HCT116 (cell line): Measurements from ENCODE around the gene ABHD14A. TPM values are rescaled to one million over a fixed set of nuclear protein-coding genes. Genes with fewer than 3 reads are reported as not detected.

Experiments used
- ATAC-seq: fragments of 200-7000 bp; cut with Tn5 transposase; 2 replicates; pipeline ENCODE4 v1.9.1; 2020; ENCODE audit warnings: mild to moderate bottlenecking, moderate library complexity
- BruUV-seq: library from RNA; stranded (reverse); fragments of 400-500 nt; replicated peaks from 2 replicates; lab custom pipeline; 2021; lab: Mats Ljungman, UMichigan
- CTCF ChIA-PET: fragments of 300-600 bp; sonication (Branson Sonifier 250); formaldehyde crosslinking; loops from one replicate; lab custom pipeline; 2021; ENCODE audit warnings: antibody characterized with exemption; lab: Charles Lee
- POLR2A ChIA-PET: fragments of 300-600, 350-600 bp; sonication (Branson Sonifier 250); formaldehyde crosslinking; loops from one replicate; lab custom pipeline; 2021; ENCODE audit warnings: antibody characterized with exemption; lab: Charles Lee
- RAD21 ChIA-PET, 2 experiments: fragments of 300-600 bp; sonication (Branson Sonifier 250); formaldehyde crosslinking; loops; one replicate each; lab custom pipeline; 2023; ENCODE audit warnings: low total read pairs in 2 of 2; ENCODE audit not compliant: uncharacterized antibody in 2 of 2, unreplicated experiment in 2 of 2, low non-redundant PET in 1 of 2; lab: Charles Lee
- DNase-seq: peaks from one replicate; pipeline ENCODE4 v3.0.0-alpha.2; 2010; ENCODE audit warnings: low read depth, low spot score
- H2AFZ ChIP-seq: fragments of 200-600 bp; shearing (Covaris generic), sonication (generic); 2 replicates; pipeline ENCODE4 v1.6.1; 2017; ENCODE audit warnings: low read depth, mixed run types, mixed read lengths, antibody characterized with exemption, low read length; ENCODE audit not compliant: poor library complexity, severe bottlenecking
- H3K27ac ChIP-seq: 2 replicates; pipeline ENCODE4 v1.5.1; 2012; ENCODE audit warnings: low read depth, low read length
- H3K27me3 ChIP-seq: fragments of 200-600 bp; sonication (generic); 2 replicates; pipeline ENCODE4 v1.6.1; 2016; ENCODE audit warnings: mixed run types, low read length, mixed read lengths; ENCODE audit not compliant: insufficient read depth
- H3K36me3 ChIP-seq, 2 experiments: fragments of 200-500 bp in 1 of 2; fragments of 200-600 bp in 1 of 2; sonication (Bioruptor generic) in 1 of 2; sonication (generic) in 1 of 2; 2 replicates each; pipeline versions ENCODE4 v1.5.1 to v1.6.1; 2014 to 2016; ENCODE audit warnings: low read length in 2 of 2, inconsistent platforms in 1 of 2, mixed read lengths in 1 of 2, mixed run types in 1 of 2; ENCODE audit not compliant: insufficient read depth in 2 of 2, control insufficient read depth in 1 of 2
- H3K4me1 ChIP-seq, 2 experiments: fragments of 200-600 bp in 1 of 2; sonication (generic) in 1 of 2; 2 replicates each; pipeline versions ENCODE4 v1.5.1 to v1.6.1; 2012 to 2017; ENCODE audit warnings: low read length in 2 of 2, inconsistent platforms in 1 of 2, mild to moderate bottlenecking in 1 of 2, mixed read lengths in 1 of 2, mixed run types in 1 of 2, moderate library complexity in 1 of 2; ENCODE audit not compliant: insufficient read depth in 2 of 2, control insufficient read depth in 1 of 2
- H3K4me2 ChIP-seq: fragments of 200-600 bp; sonication (generic); 2 replicates; pipeline ENCODE4 v1.6.1; 2017; ENCODE audit warnings: mixed run types, low read length, mixed read lengths
- H3K4me3 ChIP-seq, 2 experiments: fragments of 200-600 bp in 1 of 2; sonication (generic) in 1 of 2; replicated peaks in 1 of 2; 2 replicates each; pipeline ENCODE4 v1.5.1; 2011 to 2016; ENCODE audit warnings: low read length in 2 of 2, control low read depth in 1 of 2, low read depth in 1 of 2, mild to moderate bottlenecking in 1 of 2, mixed read lengths in 1 of 2, mixed run types in 1 of 2
- H3K79me2 ChIP-seq: fragments of 200-600 bp; sonication (generic); 2 replicates; pipeline ENCODE4 v1.6.1; 2017; ENCODE audit warnings: mild to moderate bottlenecking, mixed run types, low read length, moderate library complexity, mixed read lengths; ENCODE audit not compliant: insufficient read depth
- H3K9ac ChIP-seq: fragments of 200-600 bp; sonication (generic); 2 replicates; pipeline ENCODE4 v1.6.1; 2016; ENCODE audit warnings: low read length, mixed read lengths
- H3K9me2 ChIP-seq: fragments of 200-600 bp; sonication (generic), shearing (Covaris generic); 2 replicates; pipeline ENCODE4 v1.6.1; 2017; ENCODE audit warnings: mixed run types, mild to moderate bottlenecking, moderate library complexity; ENCODE audit not compliant: insufficient read depth
- H3K9me3 ChIP-seq, 2 experiments: fragments of 200-500 bp in 1 of 2; fragments of 200-600 bp in 1 of 2; sonication (Bioruptor generic) in 1 of 2; sonication (generic) in 1 of 2; 2 replicates each; pipeline ENCODE4 v1.6.1; 2014 to 2017; ENCODE audit warnings: low read length in 2 of 2, mixed read lengths in 2 of 2, inconsistent platforms in 1 of 2, low read depth in 1 of 2, mild to moderate bottlenecking in 1 of 2, mixed run types in 1 of 2, moderate library complexity in 1 of 2; ENCODE audit not compliant: control insufficient read depth in 1 of 2, insufficient read depth in 1 of 2
- H4K20me1 ChIP-seq: fragments of 200-600 bp; sonication (generic), shearing (Covaris generic); 2 replicates; pipeline ENCODE4 v1.6.1; 2017; ENCODE audit warnings: mixed run types, mild to moderate bottlenecking, moderate library complexity; ENCODE audit not compliant: insufficient read depth
- CBX3 ChIP-seq: IDR thresholded peaks from 2 replicates; pipeline ENCODE4 v1.6.1; 2012; ENCODE audit warnings: low read depth
- CEBPB ChIP-seq: IDR thresholded peaks from 2 replicates; pipeline ENCODE4 v1.6.1; 2012; ENCODE audit warnings: low read depth
- EGR1 ChIP-seq: IDR thresholded peaks from 2 replicates; pipeline ENCODE4 v1.6.1; 2012; ENCODE audit warnings: low read depth
- ELF1 ChIP-seq: IDR thresholded peaks from 2 replicates; pipeline ENCODE4 v1.6.1; 2012; ENCODE audit warnings: low read depth, borderline replicate concordance
- EZH2phosphoT487 ChIP-seq: fragments of 200-600 bp; IDR thresholded peaks from 2 replicates; pipeline ENCODE4 v1.6.1; 2018; ENCODE audit warnings: antibody characterized with exemption, borderline replicate concordance
- FOSL1 ChIP-seq: IDR thresholded peaks from 2 replicates; pipeline ENCODE4 v1.6.1; 2012; ENCODE audit warnings: low read depth
- POLR2A ChIP-seq: IDR thresholded peaks from 2 replicates; pipeline ENCODE4 v1.7.0; 2011; ENCODE audit warnings: borderline replicate concordance; ENCODE audit not compliant: insufficient read depth, insufficient read length; ENCODE audit errors: extremely low read depth
- POLR2AphosphoS5 ChIP-seq: IDR thresholded peaks from 2 replicates; pipeline ENCODE4 v1.6.1; 2011; ENCODE audit warnings: mild to moderate bottlenecking, low read depth, low read length, moderate library complexity
- SIN3A ChIP-seq: IDR thresholded peaks from 2 replicates; pipeline ENCODE4 v1.6.1; 2012; ENCODE audit warnings: low read depth
- SP1 ChIP-seq: IDR thresholded peaks from 2 replicates; pipeline ENCODE4 v1.6.1; 2012; ENCODE audit warnings: low read depth
- TCF7L2 ChIP-seq: IDR thresholded peaks from 2 replicates; pipeline ENCODE4 v1.7.0; 2011; ENCODE audit warnings: borderline replicate concordance, inconsistent platforms; ENCODE audit not compliant: insufficient read depth, insufficient read length; ENCODE audit errors: extremely low read depth
- YY1 ChIP-seq: IDR thresholded peaks from 2 replicates; pipeline ENCODE4 v1.6.1; 2011; ENCODE audit warnings: low read length, low read depth, moderate library complexity, mild to moderate bottlenecking; ENCODE audit not compliant: insufficient replicate concordance; ENCODE audit errors: extremely low read depth
- ZFX ChIP-seq: fragments of 450-650 bp; IDR thresholded peaks from 2 replicates; pipeline ENCODE4 v1.6.1; 2017
- intact Hi-C: fragments of 100-400 bp; cut with micrococcal nuclease; formaldehyde crosslinking; loops from 2 replicates; pipeline ENCODE4 v1.10.0; 2022
- total RNA-seq: library from RNA; stranded (reverse); gene quantifications from one replicate; pipeline ENCODE4 v1.2.1, GENCODE V29; 2021; ENCODE audit not compliant: unreplicated experiment
- TF ChIP-seq, protein P1 (sequence below): IDR thresholded peaks from 2 replicates; pipeline ENCODE4 v1.6.1; 2012
- TF ChIP-seq, protein P2 (sequence below), 3 experiments: fragments of 200-600 bp in 1 of 3; sonication (generic) in 1 of 3; IDR thresholded peaks in 2 of 3; conservative IDR thresholded peaks in 1 of 3; 2 replicates each; pipeline ENCODE4 v1.5.1; 2012 to 2017; ENCODE audit warnings: low read depth in 2 of 3, low read length in 2 of 3, antibody characterized with exemption in 1 of 3, borderline replicate concordance in 1 of 3, control low read depth in 1 of 3, mild to moderate bottlenecking in 1 of 3, mixed read lengths in 1 of 3, mixed run types in 1 of 3, moderate library complexity in 1 of 3; ENCODE audit not compliant: insufficient read depth in 1 of 3
- TF ChIP-seq, protein P3 (sequence below): IDR thresholded peaks from 2 replicates; pipeline ENCODE4 v1.6.1; 2011; ENCODE audit warnings: mild to moderate bottlenecking, low read length, moderate library complexity; ENCODE audit not compliant: insufficient replicate concordance; ENCODE audit errors: extremely low read depth

ABHD14A gene
- total RNA-seq, 1 experiment from 2014 or later, result 11.6 TPM

GRCh38 chr3:51941798-51942602, 32.9 kb upstream of the ABHD14A start, which contains the start of the genes PARP3 and RRP9 (continued):
- TF ChIP-seq POLR2A (no peak), POLR2AphosphoS5 (peak; percentile 66), TCF7L2 (peak; percentile 2), SIN3A (no peak)
- TF ChIP-seq, protein P1, sequence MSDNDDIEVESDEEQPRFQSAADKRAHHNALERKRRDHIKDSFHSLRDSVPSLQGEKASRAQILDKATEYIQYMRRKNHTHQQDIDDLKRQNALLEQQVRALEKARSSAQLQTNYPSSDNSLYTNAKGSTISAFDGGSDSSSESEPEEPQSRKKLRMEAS, result no peak
- TF ChIP-seq, all 23 proteins: peak for 6

- DNase-seq, result peak; percentile 26
- Histone ChIP-seq H3K9me3 (no peaks in the 10 kb centered on the region), H3K4me1 (peaks cover 23 to 29% of the 10 kb centered on the region in 2 experiments), H3K27me3 (no peaks in the 10 kb centered on the region), H3K9ac (peak overlapping the region; percentile 96), H3K27ac (peak overlapping the region; percentile 96), H3K36me3 (peaks cover 0 to 15% of the 10 kb centered on the region in 2 experiments), H4K20me1 (0 out of 2 replicates have a peak, but pooled peaks cover 4% of the 10 kb centered on the region), H2AFZ (no peak overlapping the region), H3K4me3 (peak overlapping the region; percentile 82 to 89), H3K79me2 (peaks cover 39% of the 10 kb centered on the region), H3K9me2 (no peaks in the 10 kb centered on the region), H3K4me2 (peak overlapping the region; percentile 100)
- ChIA-PET POLR2A (interaction anchor here (1.1 to 2.3 kb wide), 9 partner anchors 11 to 212 kb away, joined by 3 to 31 read pairs (median 4); partner anchors contain the start of genes ABHD14A, ABHD14B, ACY1 and POC1A), CTCF (interaction anchor here (0.7 to 2.4 kb wide), 11 partner anchors 18 to 278 kb away, joined by 3 to 46 read pairs (median 4); partner anchors contain the start of genes ABHD14A, ABHD14B, ACY1 and PCBP4), RAD21 (interaction anchor here (0.6 to 1.9 kb wide), 8 partner anchors 31 to 182 kb away, joined by 3 to 7 read pairs (median 4); partner anchors contain the start of genes ABHD14B (in 2 of the 2), ABHD14A (in 1 of the 2) and RPL29 (in 1 of the 2))
- TSS peak; percentile 87 for BruUV-seq
- peak; percentile 55 for ATAC-seq
- intact Hi-C loops, result loop anchor here (1.0 to 5.0 kb wide), 4 partner anchors 31 to 209 kb away; partner anchors contain the start of genes ABHD14B and POC1A
- TF ChIP-seq FOSL1, result no peak
- no peak for TF ChIP-seq SIN3A
- peak; percentile 43 for TF ChIP-seq POLR2A
- no peak for TF ChIP-seq SP1
- peak; percentile 78; the same call in 1 of the 2 replicates for TF ChIP-seq ZFX
- no peak for TF ChIP-seq EGR1
- no peak for TF ChIP-seq CEBPB
- TF ChIP-seq, protein P2, sequence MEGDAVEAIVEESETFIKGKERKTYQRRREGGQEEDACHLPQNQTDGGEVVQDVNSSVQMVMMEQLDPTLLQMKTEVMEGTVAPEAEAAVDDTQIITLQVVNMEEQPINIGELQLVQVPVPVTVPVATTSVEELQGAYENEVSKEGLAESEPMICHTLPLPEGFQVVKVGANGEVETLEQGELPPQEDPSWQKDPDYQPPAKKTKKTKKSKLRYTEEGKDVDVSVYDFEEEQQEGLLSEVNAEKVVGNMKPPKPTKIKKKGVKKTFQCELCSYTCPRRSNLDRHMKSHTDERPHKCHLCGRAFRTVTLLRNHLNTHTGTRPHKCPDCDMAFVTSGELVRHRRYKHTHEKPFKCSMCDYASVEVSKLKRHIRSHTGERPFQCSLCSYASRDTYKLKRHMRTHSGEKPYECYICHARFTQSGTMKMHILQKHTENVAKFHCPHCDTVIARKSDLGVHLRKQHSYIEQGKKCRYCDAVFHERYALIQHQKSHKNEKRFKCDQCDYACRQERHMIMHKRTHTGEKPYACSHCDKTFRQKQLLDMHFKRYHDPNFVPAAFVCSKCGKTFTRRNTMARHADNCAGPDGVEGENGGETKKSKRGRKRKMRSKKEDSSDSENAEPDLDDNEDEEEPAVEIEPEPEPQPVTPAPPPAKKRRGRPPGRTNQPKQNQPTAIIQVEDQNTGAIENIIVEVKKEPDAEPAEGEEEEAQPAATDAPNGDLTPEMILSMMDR (IDR thresholded peaks at IDR 0.05 in 2 of 3, conservative IDR thresholded peaks at IDR 0.05 in 1 of 3; ENCODE audit: borderline replicate concordance in 1 of 3, insufficient read depth in 1 of 3, low read depth in 2 of 3, low read length in 2 of 3), result no peak
- TF ChIP-seq EZH2phosphoT487, result no peak
- TF ChIP-seq POLR2AphosphoS5, result peak; percentile 71
- no peak for TF ChIP-seq ELF1
- no peak for TF ChIP-seq CBX3
- TF ChIP-seq, protein P3, sequence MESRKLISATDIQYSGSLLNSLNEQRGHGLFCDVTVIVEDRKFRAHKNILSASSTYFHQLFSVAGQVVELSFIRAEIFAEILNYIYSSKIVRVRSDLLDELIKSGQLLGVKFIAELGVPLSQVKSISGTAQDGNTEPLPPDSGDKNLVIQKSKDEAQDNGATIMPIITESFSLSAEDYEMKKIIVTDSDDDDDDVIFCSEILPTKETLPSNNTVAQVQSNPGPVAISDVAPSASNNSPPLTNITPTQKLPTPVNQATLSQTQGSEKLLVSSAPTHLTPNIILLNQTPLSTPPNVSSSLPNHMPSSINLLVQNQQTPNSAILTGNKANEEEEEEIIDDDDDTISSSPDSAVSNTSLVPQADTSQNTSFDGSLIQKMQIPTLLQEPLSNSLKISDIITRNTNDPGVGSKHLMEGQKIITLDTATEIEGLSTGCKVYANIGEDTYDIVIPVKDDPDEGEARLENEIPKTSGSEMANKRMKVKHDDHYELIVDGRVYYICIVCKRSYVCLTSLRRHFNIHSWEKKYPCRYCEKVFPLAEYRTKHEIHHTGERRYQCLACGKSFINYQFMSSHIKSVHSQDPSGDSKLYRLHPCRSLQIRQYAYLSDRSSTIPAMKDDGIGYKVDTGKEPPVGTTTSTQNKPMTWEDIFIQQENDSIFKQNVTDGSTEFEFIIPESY, result peak; percentile 15
- TF ChIP-seq YY1, result no peak
- TF ChIP-seq, protein P1, result no peak
These were observed 32.0 kb upstream of the ABHD14A start for GRCh38 chr3:51942603-51943450.
